PFSK-1 (cell line): Measurements from ENCODE around the gene JCHAIN.

Experiments
- FOXP2 ChIP-seq: optimal IDR thresholded peaks from 2 replicates; pipeline ENCODE3; 2011; ENCODE audit warnings: borderline replicate concordance, control low read depth, inconsistent platforms; ENCODE audit not compliant: insufficient read depth; ENCODE audit errors: extremely low read length, extremely low read depth
- POLR2AphosphoS5 ChIP-seq: IDR thresholded peaks from 2 replicates; pipeline ENCODE4 v1.6.1; 2012; ENCODE audit warnings: low read depth, mild to moderate bottlenecking, control low read depth, low read length, moderate library complexity
- SIN3A ChIP-seq: IDR thresholded peaks from 2 replicates; pipeline ENCODE4 v1.6.1; 2012; ENCODE audit warnings: mild to moderate bottlenecking, low read length, moderate library complexity, borderline replicate concordance; ENCODE audit not compliant: insufficient read depth
- TAF1 ChIP-seq: IDR thresholded peaks from 2 replicates; pipeline ENCODE4 v1.6.1; 2012; ENCODE audit warnings: low read length, control low read depth, borderline replicate concordance; ENCODE audit not compliant: insufficient read depth
- TF ChIP-seq, protein P1 (sequence below), 2 experiments: IDR thresholded peaks; 2 replicates each; pipeline versions ENCODE4 v1.6.1 to v1.8.0; 2011 to 2012; ENCODE audit warnings: low read depth in 2 of 2, low read length in 2 of 2, control low read depth in 1 of 2, inconsistent platforms in 1 of 2, mild to moderate bottlenecking in 1 of 2, moderate library complexity in 1 of 2; ENCODE audit not compliant: insufficient read depth in 1 of 2

Gene JCHAIN

GRCh38 chr4:70712150-70712549 lies 45.8 kb upstream of the JCHAIN start:
- TF ChIP-seq FOXP2 (no peak), TAF1 (no peak), SIN3A (no peak), POLR2AphosphoS5 (no peak)
- TF ChIP-seq, protein P1, sequence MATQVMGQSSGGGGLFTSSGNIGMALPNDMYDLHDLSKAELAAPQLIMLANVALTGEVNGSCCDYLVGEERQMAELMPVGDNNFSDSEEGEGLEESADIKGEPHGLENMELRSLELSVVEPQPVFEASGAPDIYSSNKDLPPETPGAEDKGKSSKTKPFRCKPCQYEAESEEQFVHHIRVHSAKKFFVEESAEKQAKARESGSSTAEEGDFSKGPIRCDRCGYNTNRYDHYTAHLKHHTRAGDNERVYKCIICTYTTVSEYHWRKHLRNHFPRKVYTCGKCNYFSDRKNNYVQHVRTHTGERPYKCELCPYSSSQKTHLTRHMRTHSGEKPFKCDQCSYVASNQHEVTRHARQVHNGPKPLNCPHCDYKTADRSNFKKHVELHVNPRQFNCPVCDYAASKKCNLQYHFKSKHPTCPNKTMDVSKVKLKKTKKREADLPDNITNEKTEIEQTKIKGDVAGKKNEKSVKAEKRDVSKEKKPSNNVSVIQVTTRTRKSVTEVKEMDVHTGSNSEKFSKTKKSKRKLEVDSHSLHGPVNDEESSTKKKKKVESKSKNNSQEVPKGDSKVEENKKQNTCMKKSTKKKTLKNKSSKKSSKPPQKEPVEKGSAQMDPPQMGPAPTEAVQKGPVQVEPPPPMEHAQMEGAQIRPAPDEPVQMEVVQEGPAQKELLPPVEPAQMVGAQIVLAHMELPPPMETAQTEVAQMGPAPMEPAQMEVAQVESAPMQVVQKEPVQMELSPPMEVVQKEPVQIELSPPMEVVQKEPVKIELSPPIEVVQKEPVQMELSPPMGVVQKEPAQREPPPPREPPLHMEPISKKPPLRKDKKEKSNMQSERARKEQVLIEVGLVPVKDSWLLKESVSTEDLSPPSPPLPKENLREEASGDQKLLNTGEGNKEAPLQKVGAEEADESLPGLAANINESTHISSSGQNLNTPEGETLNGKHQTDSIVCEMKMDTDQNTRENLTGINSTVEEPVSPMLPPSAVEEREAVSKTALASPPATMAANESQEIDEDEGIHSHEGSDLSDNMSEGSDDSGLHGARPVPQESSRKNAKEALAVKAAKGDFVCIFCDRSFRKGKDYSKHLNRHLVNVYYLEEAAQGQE (IDR thresholded peaks at IDR 0.05; ENCODE audit: insufficient read depth in 1 of 2, low read depth in 2 of 2, low read length in 2 of 2) = no peak

DNA sequence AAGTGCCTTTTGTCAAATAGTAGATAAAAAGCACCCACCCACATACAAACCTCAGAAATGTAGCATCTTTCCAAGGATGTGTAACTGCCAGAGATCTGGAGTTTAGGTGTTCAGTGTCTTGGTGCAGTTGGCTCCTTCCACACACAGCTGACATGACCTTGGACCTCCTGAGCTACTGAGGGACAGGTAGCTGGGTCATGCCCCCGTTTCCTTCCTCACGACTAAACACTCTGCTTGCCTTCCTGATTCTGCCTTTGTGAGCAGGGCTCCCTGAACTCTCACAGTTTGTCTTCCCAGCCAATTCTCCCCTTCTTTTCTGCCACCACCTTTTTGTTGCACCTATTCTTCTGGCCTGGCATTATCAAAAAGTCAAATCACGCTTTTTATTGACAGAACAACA lies 45.3 kb upstream of the JCHAIN start:
- TF ChIP-seq SIN3A (no peak), POLR2AphosphoS5 (no peak), TAF1 (no peak), FOXP2 (no peak)
- TF ChIP-seq, protein P1 (IDR thresholded peaks at IDR 0.05; ENCODE audit: insufficient read depth in 1 of 2, low read depth in 2 of 2, low read length in 2 of 2) = no peak

DNA sequence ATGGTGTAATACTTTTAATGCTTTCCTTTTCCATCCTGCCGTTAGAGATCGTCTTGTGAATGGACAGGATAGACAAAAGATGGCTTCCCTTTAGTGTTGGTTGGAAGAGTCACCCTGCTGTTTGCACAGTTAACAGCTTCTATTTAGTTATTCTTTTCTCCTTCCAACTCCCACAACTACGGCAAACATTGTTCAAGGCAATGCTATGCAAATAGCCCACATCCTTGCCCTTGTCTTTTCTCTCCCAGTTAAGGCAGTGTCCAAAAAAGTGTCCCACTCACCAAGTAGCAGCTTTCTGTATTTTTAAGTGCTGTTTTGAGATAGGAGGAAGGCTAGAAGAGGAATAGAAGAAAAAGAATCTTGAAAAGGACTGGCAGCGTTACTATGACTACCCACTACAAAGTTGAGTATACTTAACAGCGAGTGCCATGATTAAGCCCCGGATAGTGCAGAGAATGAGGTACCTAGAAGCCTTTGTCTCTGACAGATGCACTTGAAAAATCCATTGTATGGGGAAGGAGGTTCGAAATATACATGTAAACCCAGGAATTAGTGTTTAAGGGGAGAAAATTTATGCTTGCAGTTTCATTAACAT lies 43.4 kb upstream of the JCHAIN start:
- TF ChIP-seq, protein P1 (IDR thresholded peaks at IDR 0.05; ENCODE audit: insufficient read depth in 1 of 2, low read depth in 2 of 2, low read length in 2 of 2) = no peak
- TF ChIP-seq POLR2AphosphoS5 (no peak), FOXP2 (no peak), TAF1 (no peak), SIN3A (no peak)

DNA sequence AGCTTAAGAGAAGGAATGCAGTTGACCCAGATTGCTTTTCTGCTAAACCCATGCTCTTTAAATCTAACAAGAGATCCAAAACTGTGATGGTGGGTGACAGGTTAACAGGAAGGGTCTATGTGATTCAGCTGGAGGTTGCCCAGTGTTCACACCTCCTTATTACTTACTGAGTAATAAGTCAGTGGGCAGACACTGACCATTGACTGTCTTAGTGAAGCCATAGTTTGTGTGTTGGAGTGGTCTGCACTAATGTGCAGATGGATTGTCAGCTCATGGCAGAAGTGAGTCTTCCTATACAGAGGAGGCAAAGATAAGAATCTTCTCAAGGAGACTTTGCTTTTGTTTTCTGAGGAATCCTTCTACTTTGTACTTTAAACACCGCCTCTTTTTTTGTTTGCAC lies 40.2 kb upstream of the JCHAIN start:
- no peak for TF ChIP-seq SIN3A
- no peak for TF ChIP-seq POLR2AphosphoS5
- no peak for TF ChIP-seq FOXP2
- no peak for TF ChIP-seq TAF1
- TF ChIP-seq, protein P1 (IDR thresholded peaks at IDR 0.05; ENCODE audit: insufficient read depth in 1 of 2, low read depth in 2 of 2, low read length in 2 of 2) = no peak

GRCh38 chr4:70706044-70706461 lies 39.7 kb upstream of the JCHAIN start:
- TF ChIP-seq FOXP2 (no peak), SIN3A (no peak), TAF1 (no peak), POLR2AphosphoS5 (no peak)
- TF ChIP-seq, protein P1 (IDR thresholded peaks at IDR 0.05; ENCODE audit: insufficient read depth in 1 of 2, low read depth in 2 of 2, low read length in 2 of 2) = no peak
